DND-41 (cell line): ENCODE results near the gene EPS8L3.

Experiments
- EZH2 ChIP-seq: IDR thresholded peaks from 3 replicates; pipeline ENCODE4 v1.6.1; 2012; ENCODE audit warnings: borderline replicate concordance, low read depth, mild to moderate bottlenecking, moderate library complexity, low read length, inconsistent platforms; ENCODE audit not compliant: severe bottlenecking
- TF ChIP-seq, protein P1 (sequence below): IDR thresholded peaks from 2 replicates; pipeline ENCODE4 v1.5.1; 2012; ENCODE audit warnings: borderline replicate concordance, low read length, moderate library complexity, mild to moderate bottlenecking; ENCODE audit not compliant: poor library complexity, severe bottlenecking; ENCODE audit errors: extremely low read depth

- TF ChIP-seq, protein P1, sequence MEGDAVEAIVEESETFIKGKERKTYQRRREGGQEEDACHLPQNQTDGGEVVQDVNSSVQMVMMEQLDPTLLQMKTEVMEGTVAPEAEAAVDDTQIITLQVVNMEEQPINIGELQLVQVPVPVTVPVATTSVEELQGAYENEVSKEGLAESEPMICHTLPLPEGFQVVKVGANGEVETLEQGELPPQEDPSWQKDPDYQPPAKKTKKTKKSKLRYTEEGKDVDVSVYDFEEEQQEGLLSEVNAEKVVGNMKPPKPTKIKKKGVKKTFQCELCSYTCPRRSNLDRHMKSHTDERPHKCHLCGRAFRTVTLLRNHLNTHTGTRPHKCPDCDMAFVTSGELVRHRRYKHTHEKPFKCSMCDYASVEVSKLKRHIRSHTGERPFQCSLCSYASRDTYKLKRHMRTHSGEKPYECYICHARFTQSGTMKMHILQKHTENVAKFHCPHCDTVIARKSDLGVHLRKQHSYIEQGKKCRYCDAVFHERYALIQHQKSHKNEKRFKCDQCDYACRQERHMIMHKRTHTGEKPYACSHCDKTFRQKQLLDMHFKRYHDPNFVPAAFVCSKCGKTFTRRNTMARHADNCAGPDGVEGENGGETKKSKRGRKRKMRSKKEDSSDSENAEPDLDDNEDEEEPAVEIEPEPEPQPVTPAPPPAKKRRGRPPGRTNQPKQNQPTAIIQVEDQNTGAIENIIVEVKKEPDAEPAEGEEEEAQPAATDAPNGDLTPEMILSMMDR = no peak
- no peak for TF ChIP-seq EZH2
These were observed 27.8 kb upstream of the EPS8L3 start for GRCh38 chr1:109791495-109792043.
